DND-41 (cell line): ENCODE measurements around the gene CTSV.
"Not testable (repeated sequence)": the region's sequence is repeated elsewhere in the genome, so short reads cannot be mapped to it uniquely, and the experiment has no call there.

Experiments used
- ATAC-seq: fragments of 200-7000 bp; cut with Tn5 transposase; 3 replicates; pipeline ENCODE4 v1.9.1; 2021; ENCODE audit warnings: low read depth; ENCODE audit not compliant: insufficient read depth
- DNase-seq: peaks from one replicate; pipeline ENCODE4 v3.0.0-alpha.2; 2020
- H2AFZ ChIP-seq: 2 replicates; pipeline ENCODE4 v1.6.0; 2012; ENCODE audit warnings: low read depth, low read length
- H3K27ac ChIP-seq: 2 replicates; pipeline ENCODE4 v1.5.1; 2012; ENCODE audit warnings: low read length, inconsistent platforms
- H3K27me3 ChIP-seq: fragments of 200-600 bp; sonication (generic); 2 replicates; pipeline ENCODE4 v1.6.0; 2012; ENCODE audit warnings: low read length, mild to moderate bottlenecking, inconsistent platforms; ENCODE audit not compliant: insufficient read depth, poor library complexity
- H3K36me3 ChIP-seq: 2 replicates; pipeline ENCODE4 v1.5.1; 2012; ENCODE audit warnings: low read length, inconsistent platforms; ENCODE audit not compliant: insufficient read depth
- H3K4me1 ChIP-seq: 2 replicates; pipeline ENCODE4 v1.5.1; 2012; ENCODE audit warnings: mild to moderate bottlenecking, low read length; ENCODE audit not compliant: insufficient read depth
- H3K4me2 ChIP-seq: 2 replicates; pipeline ENCODE4 v1.6.0; 2012; ENCODE audit warnings: mild to moderate bottlenecking, moderate library complexity, low read length, inconsistent platforms; ENCODE audit not compliant: insufficient read depth
- H3K4me3 ChIP-seq, 2 experiments: fragments of 200-600 bp in 1 of 2; shearing (Covaris generic) in 1 of 2; 2 replicates each; pipeline ENCODE4 v1.5.1; 2012 to 2016; ENCODE audit warnings: inconsistent platforms in 2 of 2, low read length in 2 of 2, mild to moderate bottlenecking in 2 of 2, low read depth in 1 of 2, moderate library complexity in 1 of 2
- H3K79me2 ChIP-seq: 2 replicates; pipeline ENCODE4 v1.6.0; 2012; ENCODE audit warnings: low read length, inconsistent platforms; ENCODE audit not compliant: insufficient read depth
- H3K9ac ChIP-seq: 2 replicates; pipeline ENCODE4 v1.6.0; 2012; ENCODE audit warnings: low read depth, mild to moderate bottlenecking, inconsistent platforms, low read length, moderate library complexity
- H3K9me3 ChIP-seq: 2 replicates; pipeline ENCODE4 v1.5.1; 2012; ENCODE audit warnings: low read length, moderate library complexity, mild to moderate bottlenecking, inconsistent platforms; ENCODE audit not compliant: insufficient read depth, severe bottlenecking
- H4K20me1 ChIP-seq: 2 replicates; pipeline ENCODE4 v1.6.0; 2012; ENCODE audit warnings: low read length; ENCODE audit not compliant: insufficient read depth
- EZH2 ChIP-seq: IDR thresholded peaks from 3 replicates; pipeline ENCODE4 v1.6.1; 2012; ENCODE audit warnings: borderline replicate concordance, low read depth, mild to moderate bottlenecking, moderate library complexity, low read length, inconsistent platforms; ENCODE audit not compliant: severe bottlenecking
- TF ChIP-seq, protein P1 (sequence below): IDR thresholded peaks from 2 replicates; pipeline ENCODE4 v1.5.1; 2012; ENCODE audit warnings: borderline replicate concordance, low read length, moderate library complexity, mild to moderate bottlenecking; ENCODE audit not compliant: poor library complexity, severe bottlenecking; ENCODE audit errors: extremely low read depth

CTSV gene

GRCh38 chr9:97077452-97078295, 38.7 kb upstream of the CTSV start:
- TF ChIP-seq, protein P1, sequence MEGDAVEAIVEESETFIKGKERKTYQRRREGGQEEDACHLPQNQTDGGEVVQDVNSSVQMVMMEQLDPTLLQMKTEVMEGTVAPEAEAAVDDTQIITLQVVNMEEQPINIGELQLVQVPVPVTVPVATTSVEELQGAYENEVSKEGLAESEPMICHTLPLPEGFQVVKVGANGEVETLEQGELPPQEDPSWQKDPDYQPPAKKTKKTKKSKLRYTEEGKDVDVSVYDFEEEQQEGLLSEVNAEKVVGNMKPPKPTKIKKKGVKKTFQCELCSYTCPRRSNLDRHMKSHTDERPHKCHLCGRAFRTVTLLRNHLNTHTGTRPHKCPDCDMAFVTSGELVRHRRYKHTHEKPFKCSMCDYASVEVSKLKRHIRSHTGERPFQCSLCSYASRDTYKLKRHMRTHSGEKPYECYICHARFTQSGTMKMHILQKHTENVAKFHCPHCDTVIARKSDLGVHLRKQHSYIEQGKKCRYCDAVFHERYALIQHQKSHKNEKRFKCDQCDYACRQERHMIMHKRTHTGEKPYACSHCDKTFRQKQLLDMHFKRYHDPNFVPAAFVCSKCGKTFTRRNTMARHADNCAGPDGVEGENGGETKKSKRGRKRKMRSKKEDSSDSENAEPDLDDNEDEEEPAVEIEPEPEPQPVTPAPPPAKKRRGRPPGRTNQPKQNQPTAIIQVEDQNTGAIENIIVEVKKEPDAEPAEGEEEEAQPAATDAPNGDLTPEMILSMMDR, result no peak
- TF ChIP-seq EZH2, result no peak
- no peak for DNase-seq

DNA sequence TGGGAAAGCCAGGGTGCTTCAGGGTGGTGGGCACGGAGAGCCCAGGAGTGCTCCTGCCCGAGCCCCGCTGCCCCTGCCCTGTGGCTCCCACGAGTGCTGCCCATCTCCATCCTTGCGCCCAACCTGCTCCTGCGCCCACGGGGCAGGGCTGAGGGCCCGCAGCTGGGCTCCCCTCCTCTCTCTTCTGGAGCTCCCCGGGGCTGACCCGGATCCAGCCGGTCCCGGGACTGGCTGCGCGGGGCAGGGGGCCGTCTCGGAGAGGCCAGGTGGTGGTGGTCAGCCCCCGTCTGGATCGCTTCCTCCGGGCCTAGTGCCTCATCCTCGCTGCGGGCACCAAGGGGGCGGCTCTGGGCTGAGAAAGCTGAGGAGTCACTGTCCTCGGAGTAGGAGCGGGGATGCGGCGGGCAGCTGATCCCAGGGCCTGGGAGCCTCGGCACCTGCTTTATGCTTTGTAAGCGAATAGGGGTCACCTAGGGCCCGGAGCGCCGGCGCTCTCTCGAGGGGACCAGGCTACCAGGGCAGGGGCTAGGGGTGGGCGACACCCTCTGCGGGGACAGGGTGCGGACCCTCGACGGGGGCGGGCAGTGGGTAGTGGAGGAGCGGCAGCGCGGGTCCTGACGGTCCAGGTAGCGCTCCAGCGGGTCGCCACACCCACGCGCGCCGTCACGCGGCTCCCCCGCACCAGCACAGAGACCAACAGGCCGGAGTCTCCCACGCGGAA, 37.9 kb upstream of the CTSV start:
- not testable (repeated sequence) for H3K4me1 ChIP-seq, H3K9me3 ChIP-seq, H3K27ac ChIP-seq, H3K4me3 ChIP-seq, H3K9ac ChIP-seq, H3K4me2 ChIP-seq, DNase-seq, H3K27me3 ChIP-seq, H2AFZ ChIP-seq, ATAC-seq, H4K20me1 ChIP-seq, H3K79me2 ChIP-seq, H3K36me3 ChIP-seq

More at GRCh38 chr9:97077452-97078295, 38.7 kb upstream of the CTSV start:
- Histone ChIP-seq H2AFZ (no peak overlapping the region), H3K4me3 (no peak overlapping the region), H3K79me2 (no peaks in the 10 kb centered on the region), H3K36me3 (no peaks in the 10 kb centered on the region), H3K27ac (no peak overlapping the region), H3K4me2 (no peak overlapping the region), H4K20me1 (no peaks in the 10 kb centered on the region), H3K4me1 (no peaks in the 10 kb centered on the region), H3K9ac (no peak overlapping the region), H3K9me3 (no peaks in the 10 kb centered on the region), H3K27me3 (no peaks in the 10 kb centered on the region)
- no peak for ATAC-seq

DNA sequence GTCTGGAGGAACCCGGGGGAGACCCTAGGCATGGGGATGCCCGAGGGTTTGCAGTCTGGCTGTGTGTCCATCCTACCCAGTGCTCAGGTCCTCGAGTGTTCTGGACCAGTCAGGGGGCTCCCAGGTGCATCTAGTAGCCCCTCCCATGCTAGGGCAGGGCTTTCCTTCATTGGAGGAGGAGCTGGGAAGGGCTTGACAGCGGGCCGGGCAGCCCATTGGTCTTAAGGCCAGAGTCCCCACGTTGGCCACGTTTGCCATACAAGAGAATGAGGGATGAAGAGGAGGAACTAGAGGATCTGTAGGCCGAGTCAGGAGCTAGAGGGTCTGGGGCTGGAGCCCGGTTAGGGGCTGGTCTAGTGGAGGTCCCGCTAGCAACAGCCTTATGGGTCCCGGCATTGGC, 37.3 kb upstream of the CTSV start:
- H2AFZ ChIP-seq, result no peak overlapping the region
- DNase-seq, result no peak
- no peak overlapping the region for H3K9ac ChIP-seq
- no peak overlapping the region for H3K27ac ChIP-seq
- H3K4me2 ChIP-seq, result no peak overlapping the region
- no peak overlapping the region for H3K4me3 ChIP-seq
- no peaks in the 10 kb centered on the region for H3K27me3 ChIP-seq
- no peaks in the 10 kb centered on the region for H3K4me1 ChIP-seq
- no peaks in the 10 kb centered on the region for H3K79me2 ChIP-seq
- TF ChIP-seq, protein P1, result no peak
- no peak for TF ChIP-seq EZH2
- H3K36me3 ChIP-seq, result no peaks in the 10 kb centered on the region
- ATAC-seq, result no peak
- no peaks in the 10 kb centered on the region for H3K9me3 ChIP-seq
- no peaks in the 10 kb centered on the region for H4K20me1 ChIP-seq

DNA sequence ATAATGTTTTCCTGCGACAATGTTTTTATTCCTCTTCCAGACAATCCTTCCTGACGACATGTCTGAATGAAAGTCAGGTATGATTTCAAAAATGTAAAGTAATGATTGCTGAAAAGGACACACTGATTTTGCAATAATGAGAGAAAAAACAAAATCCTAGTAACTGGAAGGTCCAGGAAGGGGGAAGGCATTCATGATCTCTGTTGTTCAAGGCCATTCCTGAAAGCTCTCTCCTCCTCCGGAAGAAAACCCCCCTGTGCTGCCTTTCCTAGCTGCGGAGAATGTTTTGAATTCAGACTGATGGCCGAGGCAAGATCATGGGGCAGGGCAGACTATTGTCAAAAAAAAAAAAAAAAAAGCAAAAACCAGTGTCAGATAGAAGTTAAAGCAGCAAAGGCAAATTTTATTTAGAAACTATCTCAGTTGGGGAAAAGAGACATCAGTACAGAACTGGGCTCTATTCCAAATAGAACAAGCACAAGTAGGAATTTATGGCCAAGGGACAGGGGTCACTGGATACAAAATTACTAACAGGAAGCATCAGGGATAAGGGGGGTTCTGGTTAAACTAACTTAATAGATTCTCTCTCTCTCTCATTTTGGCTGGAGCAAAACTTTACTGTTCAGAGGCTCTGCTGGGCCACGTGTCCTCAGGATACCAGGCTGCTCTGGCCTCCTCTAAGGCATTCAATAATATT, 36.5 kb upstream of the CTSV start:
- H3K79me2 ChIP-seq, result no peaks in the 10 kb centered on the region
- H3K4me2 ChIP-seq, result no peak overlapping the region
- no peak overlapping the region for H3K27ac ChIP-seq
- H3K36me3 ChIP-seq, result no peaks in the 10 kb centered on the region
- no peak overlapping the region for H3K4me3 ChIP-seq
- H3K4me1 ChIP-seq, result no peaks in the 10 kb centered on the region
- H3K9ac ChIP-seq, result no peak overlapping the region
- no peak for ATAC-seq
- TF ChIP-seq EZH2, result no peak
- H2AFZ ChIP-seq, result no peak overlapping the region
- no peaks in the 10 kb centered on the region for H3K9me3 ChIP-seq
- H3K27me3 ChIP-seq, result no peaks in the 10 kb centered on the region
- no peaks in the 10 kb centered on the region for H4K20me1 ChIP-seq
- no peak for DNase-seq
